IMR-90 (cell line): ENCODE data around the gene ARVCF. TPM values are rescaled to one million over a fixed set of nuclear protein-coding genes. Genes with fewer than 3 reads are reported as not detected.

ENCODE experiments used
- ATAC-seq: fragments of 200-7000 bp; cut with Tn5 transposase; 2 replicates; pipeline ENCODE4 v1.9.1; 2020; ENCODE audit warnings: low read depth, mild to moderate bottlenecking, moderate library complexity
- BruUV-seq: library from RNA; stranded (reverse); fragments of 400-500 nt; replicated peaks from 2 replicates; lab custom pipeline; 2021; lab: Mats Ljungman, UMichigan
- CTCF ChIA-PET: fragments of 300-600 bp; formaldehyde crosslinking; extraction: SDS; loops from one replicate; lab custom pipeline; 2021; ENCODE audit warnings: antibody characterized with exemption; lab: Yijun Ruan, JAX
- POLR2A ChIA-PET: fragments of 300-600 bp; sonication (Branson Sonifier 250); formaldehyde crosslinking; loops from one replicate; lab custom pipeline; 2022; ENCODE audit warnings: antibody characterized with exemption; ENCODE audit not compliant: unreplicated experiment; lab: Charles Lee
- DNase-seq: peaks from one replicate; pipeline ENCODE4 v3.0.0; 2013
- H2AFZ ChIP-seq: replicated peaks from 2 replicates; pipeline ENCODE3; 2013; ENCODE audit warnings: low read length, mild to moderate bottlenecking; ENCODE audit not compliant: poor library complexity
- H2AK5ac ChIP-seq: 2 replicates; pipeline ENCODE4 v1.6.1; 2013; ENCODE audit warnings: low read depth, low read length, inconsistent platforms
- H2AK9ac ChIP-seq: replicated peaks from 2 replicates; pipeline ENCODE3; 2013; ENCODE audit warnings: mild to moderate bottlenecking, low read depth, low read length, moderate library complexity; ENCODE audit not compliant: poor library complexity
- H2BK120ac ChIP-seq: 2 replicates; pipeline ENCODE4 v1.6.1; 2013; ENCODE audit warnings: low read depth, low read length, inconsistent platforms
- H2BK15ac ChIP-seq: 3 replicates; pipeline ENCODE4 v1.6.1; 2013; ENCODE audit warnings: low read depth, low read length, inconsistent platforms
- H2BK20ac ChIP-seq: 2 replicates; pipeline ENCODE4 v1.6.1; 2013; ENCODE audit warnings: low read depth, mild to moderate bottlenecking, inconsistent platforms, low read length, moderate library complexity
- H2BK5ac ChIP-seq: 2 replicates; pipeline ENCODE4 v1.6.1; 2013; ENCODE audit warnings: mild to moderate bottlenecking, low read depth, low read length, inconsistent platforms; ENCODE audit not compliant: poor library complexity, severe bottlenecking
- H3K14ac ChIP-seq: replicated peaks from 2 replicates; pipeline ENCODE4 v1.6.1; 2013; ENCODE audit warnings: low read depth, low read length, inconsistent platforms
- H3K18ac ChIP-seq: 2 replicates; pipeline ENCODE4 v1.6.1; 2013; ENCODE audit warnings: low read depth, low read length, control low read depth
- H3K23ac ChIP-seq: 2 replicates; pipeline ENCODE4 v1.6.1; 2013; ENCODE audit warnings: low read depth, low read length, inconsistent platforms
- H3K27ac ChIP-seq: 2 replicates; pipeline ENCODE4 v1.5.1; 2013; ENCODE audit warnings: mild to moderate bottlenecking, control low read depth, low read length; ENCODE audit not compliant: insufficient read depth
- H3K27me3 ChIP-seq: 2 replicates; pipeline ENCODE4 v1.6.1; 2013; ENCODE audit warnings: low read length; ENCODE audit not compliant: control insufficient read depth, insufficient read depth
- H3K36me3 ChIP-seq: 2 replicates; pipeline ENCODE4 v1.6.1; 2013; ENCODE audit warnings: low read length, mixed read lengths; ENCODE audit not compliant: control insufficient read depth, insufficient read depth
- H3K4ac ChIP-seq: 2 replicates; pipeline ENCODE4 v1.6.1; 2013; ENCODE audit warnings: low read depth, low read length, inconsistent platforms
- H3K4me1 ChIP-seq: 2 replicates; pipeline ENCODE4 v1.6.1; 2013; ENCODE audit warnings: low read length, mixed read lengths; ENCODE audit not compliant: control insufficient read depth, insufficient read depth
- H3K4me2 ChIP-seq: 2 replicates; pipeline ENCODE4 v1.6.1; 2013; ENCODE audit warnings: low read depth, mild to moderate bottlenecking, control low read depth, low read length, moderate library complexity
- H3K4me3 ChIP-seq: 2 replicates; pipeline ENCODE4 v1.5.1; 2013; ENCODE audit warnings: low read depth, mild to moderate bottlenecking, control low read depth, low read length, moderate library complexity; ENCODE audit not compliant: insufficient read depth
- H3K56ac ChIP-seq: 2 replicates; pipeline ENCODE4 v1.6.1; 2013; ENCODE audit warnings: low read length, inconsistent platforms; ENCODE audit not compliant: insufficient read depth; ENCODE audit errors: extremely low read depth
- H3K79me1 ChIP-seq, 2 experiments: 2 replicates each; pipeline ENCODE4 v1.6.1; 2013; ENCODE audit warnings: low read length in 2 of 2, inconsistent platforms in 1 of 2, low read depth in 1 of 2
- H3K9ac ChIP-seq: 2 replicates; pipeline ENCODE4 v1.6.1; 2013; ENCODE audit warnings: low read depth, low read length, control low read depth
- H3K9me1 ChIP-seq: 2 replicates; pipeline ENCODE4 v1.6.1; 2013; ENCODE audit warnings: low read length, inconsistent platforms; ENCODE audit not compliant: insufficient read depth
- H3K9me3 ChIP-seq: 2 replicates; pipeline ENCODE4 v1.6.1; 2013; ENCODE audit warnings: low read length; ENCODE audit not compliant: control insufficient read depth, insufficient read depth
- H4K20me1 ChIP-seq: 2 replicates; pipeline ENCODE4 v1.6.1; 2013; ENCODE audit warnings: low read length, inconsistent platforms; ENCODE audit not compliant: insufficient read depth
- H4K5ac ChIP-seq: 2 replicates; pipeline ENCODE4 v1.6.1; 2013; ENCODE audit warnings: mild to moderate bottlenecking, low read depth, low read length, control low read depth
- H4K8ac ChIP-seq, 2 experiments: 2 replicates each; pipeline ENCODE4 v1.6.1; 2013; ENCODE audit warnings: low read depth in 2 of 2, low read length in 2 of 2, control low read depth in 1 of 2, inconsistent platforms in 1 of 2
- H4K91ac ChIP-seq: 2 replicates; pipeline ENCODE4 v1.6.1; 2013; ENCODE audit warnings: low read depth, low read length, inconsistent platforms; ENCODE audit not compliant: insufficient read depth
- BHLHE40 ChIP-seq: fragments of 150-350 bp; IDR thresholded peaks from 2 replicates; pipeline ENCODE4 v1.6.1; 2016; ENCODE audit warnings: mild to moderate bottlenecking, low read depth, low read length
- CEBPB ChIP-seq: IDR thresholded peaks from 2 replicates; pipeline ENCODE4 v1.6.1; 2012; ENCODE audit warnings: low read depth, low read length, improper control_type of control experiment
- CHD1 ChIP-seq: IDR thresholded peaks from 2 replicates; pipeline ENCODE4 v1.6.1; 2012; ENCODE audit warnings: low read depth, low read length, improper control_type of control experiment
- FOS ChIP-seq: fragments of 150-350 bp; IDR thresholded peaks from 2 replicates; pipeline ENCODE4 v1.6.1; 2016; ENCODE audit warnings: low read depth, low read length
- MAFK ChIP-seq: IDR thresholded peaks from 2 replicates; pipeline ENCODE4 v1.6.1; 2012; ENCODE audit warnings: low read depth, low read length, improper control_type of control experiment
- MAZ ChIP-seq: IDR thresholded peaks from 2 replicates; pipeline ENCODE4 v1.6.1; 2012; ENCODE audit warnings: low read depth, mild to moderate bottlenecking, low read length, improper control_type of control experiment, moderate library complexity, borderline replicate concordance
- MXI1 ChIP-seq: IDR thresholded peaks from 2 replicates; pipeline ENCODE4 v1.6.1; 2012; ENCODE audit warnings: low read depth, mild to moderate bottlenecking, low read length, moderate library complexity, borderline replicate concordance
- NFE2L2 ChIP-seq: fragments of 150-350 bp; IDR thresholded peaks from 2 replicates; pipeline ENCODE4 v1.6.1; 2016; ENCODE audit warnings: low read depth, mild to moderate bottlenecking, low read length
- POLR2A ChIP-seq: IDR thresholded peaks from 2 replicates; pipeline ENCODE4 v1.6.1; 2012; ENCODE audit warnings: mild to moderate bottlenecking, low read depth, low read length
- RAD21 ChIP-seq: IDR thresholded peaks from 2 replicates; pipeline ENCODE4 v1.6.1; 2012; ENCODE audit warnings: low read length, improper control_type of control experiment
- RCOR1 ChIP-seq: IDR thresholded peaks from 2 replicates; pipeline ENCODE4 v1.6.1; 2012; ENCODE audit warnings: mild to moderate bottlenecking, low read length, improper control_type of control experiment; ENCODE audit not compliant: insufficient replicate concordance
- RFX5 ChIP-seq: IDR thresholded peaks from 2 replicates; pipeline ENCODE4 v1.8.0; 2012; ENCODE audit warnings: low read depth, mild to moderate bottlenecking, low read length, moderate library complexity
- SMC3 ChIP-seq: fragments of 150-350 bp; IDR thresholded peaks from 2 replicates; pipeline ENCODE4 v1.6.1; 2016; ENCODE audit warnings: low read depth, mild to moderate bottlenecking, antibody characterized with exemption, low read length, moderate library complexity
- WGBS, 2 experiments: methylation state at CpG; one replicate each; pipeline versions ENCODE4 v1.1.5 to v1.1.7; 2013; ENCODE audit warnings: missing lambda C conversion rate in 2 of 2; ENCODE audit not compliant: insufficient read length in 1 of 2; ENCODE audit errors: extremely low coverage in 2 of 2; 5-methylcytosine and 5-hydroxymethylcytosine counted together
- dilution Hi-C: fragments of 300-500 bp; cut with HindIII; formaldehyde crosslinking; loops from one replicate; pipeline ENCODE4 v1.14.3; 2018; ENCODE audit warnings: low sequenced_read_pairs; ENCODE audit not compliant: unreplicated experiment
- in situ Hi-C: fragments of 300-500 bp; cut with MboI; formaldehyde crosslinking; loops from 3 replicates; pipeline ENCODE4 v1.14.3; 2019; ENCODE audit warnings: low sequenced_read_pairs, inconsistent platforms, mixed read lengths
- intact Hi-C: fragments of 100-400 bp; cut with micrococcal nuclease; formaldehyde crosslinking; loops from 2 replicates; pipeline ENCODE4 v1.10.0; 2022
- polyA plus RNA-seq, 3 experiments: library from polyadenylated mRNA; depleted of rRNA; stranded (reverse); fragments of >200 nt; gene quantifications; 2 replicates each; pipeline ENCODE4 v1.2.3, GENCODE V29; 2012; ENCODE audit warnings: low replicate concordance in 1 of 3
- total RNA-seq: library from RNA; depleted of rRNA; stranded (reverse); fragments of >200 nt; gene quantifications from 2 replicates; pipeline ENCODE4 v1.2.3, GENCODE V29; 2012
- TF ChIP-seq, protein P1 (sequence below): conservative IDR thresholded peaks from 2 replicates; pipeline ENCODE4 v1.5.1; 2012; ENCODE audit warnings: mild to moderate bottlenecking, low read depth, low read length, improper control_type of control experiment
- TF ChIP-seq, protein P2 (sequence below): fragments of 150-350 bp; IDR thresholded peaks from 2 replicates; pipeline ENCODE4 v1.6.1; 2016; ENCODE audit warnings: low read depth, mild to moderate bottlenecking, low read length, moderate library complexity, borderline replicate concordance
- TF ChIP-seq, protein P3 (sequence below): fragments of 150-350 bp; IDR thresholded peaks from 2 replicates; pipeline ENCODE4 v1.6.1; 2017; ENCODE audit warnings: mild to moderate bottlenecking, antibody characterized with exemption, low read length, low read depth

ARVCF gene
- total and polyA plus RNA-seq, 2 of the 4 experiments (the other 2 are of a cell fraction) = 8.6 to 14.1 TPM

DNA sequence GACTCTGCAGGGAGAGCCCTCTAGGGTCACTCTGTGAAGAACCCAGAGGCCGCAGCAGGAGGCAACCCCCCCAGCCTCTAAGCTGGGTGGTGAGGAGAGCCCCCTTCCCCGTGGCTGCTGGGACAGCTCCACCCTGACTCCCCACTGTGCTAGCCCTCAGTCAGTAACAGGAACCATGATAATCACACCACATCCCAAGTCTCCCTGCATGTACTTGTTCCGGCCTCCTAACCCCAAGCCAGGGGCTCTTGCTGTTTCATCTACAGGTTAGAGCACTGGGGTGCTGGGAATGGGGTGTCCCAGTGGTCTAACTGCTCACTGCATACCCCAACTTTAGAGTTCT, 26.9 kb downstream of the ARVCF start:
- no peak overlapping the region for H3K18ac ChIP-seq
- H4K5ac ChIP-seq = no peak overlapping the region
- H2BK5ac ChIP-seq = no peak overlapping the region
- no peak overlapping the region for H3K4me3 ChIP-seq
- H3K56ac ChIP-seq = no peak overlapping the region
- ATAC-seq (no peak), DNase-seq (no peak)
- peaks cover 14% of the 10 kb centered on the region; the same call in 1 of the 2 replicates for H4K20me1 ChIP-seq
- H2BK20ac ChIP-seq = no peak overlapping the region
- intact Hi-C loops (no loop called here), dilution Hi-C loops (no loop called here), in situ Hi-C loops (no loop called here)
- no peak overlapping the region for H3K27ac ChIP-seq
- peaks cover 12% of the 10 kb centered on the region for H3K4me1 ChIP-seq
- no TSS peak for BruUV-seq
- no peak overlapping the region for H2AK9ac ChIP-seq
- no peak overlapping the region for H2AFZ ChIP-seq
- H3K4ac ChIP-seq = no peak overlapping the region
- POLR2A ChIA-PET = no interaction called here
- H2BK120ac ChIP-seq = no peak overlapping the region
- no peak overlapping the region for H4K8ac ChIP-seq
- H3K36me3 ChIP-seq = no peaks in the 10 kb centered on the region
- no peaks in the 10 kb centered on the region for H3K9me3 ChIP-seq
- H3K27me3 ChIP-seq = no peaks in the 10 kb centered on the region
- peaks cover under 1 to 16% of the 10 kb centered on the region in 2 experiments; a peak in 2 of 4 replicates for H3K79me1 ChIP-seq
- H3K4me2 ChIP-seq = no peak overlapping the region
- H3K9ac ChIP-seq = no peak overlapping the region
- H3K23ac ChIP-seq = no peak overlapping the region
- TF ChIP-seq, protein P1, sequence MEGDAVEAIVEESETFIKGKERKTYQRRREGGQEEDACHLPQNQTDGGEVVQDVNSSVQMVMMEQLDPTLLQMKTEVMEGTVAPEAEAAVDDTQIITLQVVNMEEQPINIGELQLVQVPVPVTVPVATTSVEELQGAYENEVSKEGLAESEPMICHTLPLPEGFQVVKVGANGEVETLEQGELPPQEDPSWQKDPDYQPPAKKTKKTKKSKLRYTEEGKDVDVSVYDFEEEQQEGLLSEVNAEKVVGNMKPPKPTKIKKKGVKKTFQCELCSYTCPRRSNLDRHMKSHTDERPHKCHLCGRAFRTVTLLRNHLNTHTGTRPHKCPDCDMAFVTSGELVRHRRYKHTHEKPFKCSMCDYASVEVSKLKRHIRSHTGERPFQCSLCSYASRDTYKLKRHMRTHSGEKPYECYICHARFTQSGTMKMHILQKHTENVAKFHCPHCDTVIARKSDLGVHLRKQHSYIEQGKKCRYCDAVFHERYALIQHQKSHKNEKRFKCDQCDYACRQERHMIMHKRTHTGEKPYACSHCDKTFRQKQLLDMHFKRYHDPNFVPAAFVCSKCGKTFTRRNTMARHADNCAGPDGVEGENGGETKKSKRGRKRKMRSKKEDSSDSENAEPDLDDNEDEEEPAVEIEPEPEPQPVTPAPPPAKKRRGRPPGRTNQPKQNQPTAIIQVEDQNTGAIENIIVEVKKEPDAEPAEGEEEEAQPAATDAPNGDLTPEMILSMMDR = no peak
- no peak for TF ChIP-seq CEBPB
- no peak for TF ChIP-seq BHLHE40
- no peak for TF ChIP-seq SMC3
- TF ChIP-seq, protein P2, sequence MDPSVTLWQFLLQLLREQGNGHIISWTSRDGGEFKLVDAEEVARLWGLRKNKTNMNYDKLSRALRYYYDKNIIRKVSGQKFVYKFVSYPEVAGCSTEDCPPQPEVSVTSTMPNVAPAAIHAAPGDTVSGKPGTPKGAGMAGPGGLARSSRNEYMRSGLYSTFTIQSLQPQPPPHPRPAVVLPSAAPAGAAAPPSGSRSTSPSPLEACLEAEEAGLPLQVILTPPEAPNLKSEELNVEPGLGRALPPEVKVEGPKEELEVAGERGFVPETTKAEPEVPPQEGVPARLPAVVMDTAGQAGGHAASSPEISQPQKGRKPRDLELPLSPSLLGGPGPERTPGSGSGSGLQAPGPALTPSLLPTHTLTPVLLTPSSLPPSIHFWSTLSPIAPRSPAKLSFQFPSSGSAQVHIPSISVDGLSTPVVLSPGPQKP = no peak
- TF ChIP-seq, protein P3, sequence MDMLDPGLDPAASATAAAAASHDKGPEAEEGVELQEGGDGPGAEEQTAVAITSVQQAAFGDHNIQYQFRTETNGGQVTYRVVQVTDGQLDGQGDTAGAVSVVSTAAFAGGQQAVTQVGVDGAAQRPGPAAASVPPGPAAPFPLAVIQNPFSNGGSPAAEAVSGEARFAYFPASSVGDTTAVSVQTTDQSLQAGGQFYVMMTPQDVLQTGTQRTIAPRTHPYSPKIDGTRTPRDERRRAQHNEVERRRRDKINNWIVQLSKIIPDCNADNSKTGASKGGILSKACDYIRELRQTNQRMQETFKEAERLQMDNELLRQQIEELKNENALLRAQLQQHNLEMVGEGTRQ = no peak
- TF ChIP-seq NFE2L2 = no peak
- no peak for TF ChIP-seq MAFK
- TF ChIP-seq MAZ = no peak
- no peak for TF ChIP-seq MXI1
- no peak for TF ChIP-seq RAD21
- TF ChIP-seq RFX5 = no peak
- no peak for TF ChIP-seq RCOR1
- TF ChIP-seq FOS = no peak
- TF ChIP-seq POLR2A = no peak
- TF ChIP-seq CHD1 = no peak
- CTCF ChIA-PET = no interaction called here
- H3K14ac ChIP-seq = no peak overlapping the region
- H2BK15ac ChIP-seq = no peak overlapping the region
- no peak overlapping the region for H2AK5ac ChIP-seq
- no peak overlapping the region for H4K91ac ChIP-seq
- H3K9me1 ChIP-seq = peaks cover 13% of the 10 kb centered on the region
- WGBS, 2 experiments = no CpG with 5 or more reads among the region's 3 CpGs
